K562 (cell line): ENCODE results near the gene ZDHHC8. TPM values are rescaled to one million over a fixed set of nuclear protein-coding genes. Genes with fewer than 3 reads are reported as not detected.

ENCODE experiments used
- CREM ChIP-seq: IDR thresholded peaks from 2 replicates; pipeline ENCODE4 v1.6.1; 2014; ENCODE audit warnings: antibody characterized with exemption, low read depth
- GABPB2 ChIP-seq: fragments of 250-450 bp; sonication (Bioruptor Pico); conservative IDR thresholded peaks from 2 replicates; pipeline ENCODE4 v1.5.1; 2021; ENCODE audit warnings: mild to moderate bottlenecking
- NCOA2 ChIP-seq, 2 experiments: fragments of 450-650 bp; IDR thresholded peaks; 2 replicates each; pipeline ENCODE4 v1.6.1; 2018; ENCODE audit warnings: mild to moderate bottlenecking in 2 of 2, moderate library complexity in 1 of 2; ENCODE audit not compliant: partially characterized antibody in 2 of 2
- RFX5 ChIP-seq: IDR thresholded peaks from 2 replicates; pipeline ENCODE4 v1.6.1; 2011; ENCODE audit warnings: low read depth, mild to moderate bottlenecking, improper control_type of control experiment, low read length
- SMARCB1 ChIP-seq: IDR thresholded peaks from 2 replicates; pipeline ENCODE4 v1.6.1; 2011; ENCODE audit warnings: improper control_type of control experiment, low read depth; ENCODE audit not compliant: insufficient read length
- ZC3H11A ChIP-seq: IDR thresholded peaks from 2 replicates; pipeline ENCODE4 v1.6.1; 2012; ENCODE audit warnings: low read depth, low read length, improper control_type of control experiment
- ZNF134 ChIP-seq: fragments of 250-450 bp; sonication (Bioruptor Pico); conservative IDR thresholded peaks from 2 replicates; pipeline ENCODE4 v1.4.0; 2020
- ZNF274 ChIP-seq: IDR thresholded peaks from 2 replicates; pipeline ENCODE4 v1.6.1; 2011; ENCODE audit warnings: low read depth, mild to moderate bottlenecking, low read length, moderate library complexity, borderline replicate concordance
- ZNF589 ChIP-seq: fragments of 200-800 bp; sonication (Bioruptor generic); IDR thresholded peaks from 2 replicates; pipeline ENCODE4 v1.6.1; 2016; ENCODE audit warnings: low read depth, missing genetic modification characterization, missing compliant biosample characterization
- ZZZ3 ChIP-seq: fragments of 450-650 bp; IDR thresholded peaks from 2 replicates; pipeline ENCODE4 v1.6.1; 2016; ENCODE audit warnings: antibody characterized with exemption, mild to moderate bottlenecking, moderate library complexity
- polyA plus RNA-seq, 8 experiments: library from polyadenylated mRNA; depleted of rRNA in 4 of 8; stranded (reverse) in 5 of 8; unstranded in 3 of 8; fragments of >200 nt; fragmentation: Nextera tagmentation in 2 of 8; fragmentation: Illumina TruSeq in 1 of 8; extraction: Ambion mirVana in 2 of 8; extraction: Trizol in 1 of 8; gene quantifications; 2 replicates each; pipeline versions ENCODE4 v1.2.1 to v1.2.3, GENCODE V29; 2011 to 2014; ENCODE audit warnings: inconsistent platforms in 1 of 8, missing spikeins in 1 of 8
- total RNA-seq, 7 experiments: library from RNA; depleted of rRNA in 6 of 7; stranded (reverse); fragments of >200 nt in 6 of 7; fragmentation: Illumina TruSeq in 2 of 7; extraction: Trizol in 2 of 7; gene quantifications; 2 replicates each; pipeline versions ENCODE4 v1.2.1 to v1.2.3, GENCODE V29; 2011 to 2021; ENCODE audit warnings: low replicate concordance in 1 of 7
- TF ChIP-seq, protein P1 (sequence below): conservative IDR thresholded peaks from 2 replicates; pipeline ENCODE4 v1.6.1; 2011; ENCODE audit warnings: low read depth, mild to moderate bottlenecking, low read length; ENCODE audit not compliant: control insufficient read depth
- TF ChIP-seq, protein P2 (sequence below): fragments of 250-450 bp; sonication (Bioruptor Pico); IDR thresholded peaks from 2 replicates; pipeline ENCODE4 v1.5.0; 2021
- TF ChIP-seq, protein P3 (sequence below): IDR thresholded peaks from 2 replicates; pipeline ENCODE4 v1.6.1; 2011; ENCODE audit not compliant: insufficient read length; ENCODE audit errors: extremely low read depth
- TF ChIP-seq, protein P4 (sequence below): fragments of 250-450 bp; sonication (Bioruptor Pico); IDR thresholded peaks from 2 replicates; pipeline ENCODE4 v1.8.0; 2021; ENCODE audit warnings: moderate library complexity, mild to moderate bottlenecking, inconsistent platforms
- TF ChIP-seq, protein P5 (sequence below): sonication (generic); formaldehyde crosslinking; IDR thresholded peaks from 2 replicates; pipeline ENCODE4 v1.5.0; 2020; ENCODE audit warnings: missing genetic modification reagents
- TF ChIP-seq, protein P6 (sequence below): IDR thresholded peaks from 3 replicates; pipeline ENCODE4 v1.6.1; 2011; ENCODE audit warnings: borderline replicate concordance, mild to moderate bottlenecking; ENCODE audit not compliant: insufficient read length, insufficient read depth
- TF ChIP-seq, protein P7 (sequence below): fragments of 250-450 bp; sonication (Bioruptor Pico); IDR thresholded peaks from 2 replicates; pipeline ENCODE4 v1.5.0; 2022; ENCODE audit warnings: mild to moderate bottlenecking
- TF ChIP-seq, protein P8 (sequence below): sonication (generic); formaldehyde crosslinking; IDR thresholded peaks from 2 replicates; pipeline ENCODE4 v1.8.1; 2022; ENCODE audit warnings: missing genetic modification reagents

Gene ZDHHC8
- total and polyA plus RNA-seq, 9 of the 15 experiments (the other 6 are each of a cell fraction or from before 2014, with no cell fraction given), result 0.04 to 109 (median 16.4) TPM

DNA sequence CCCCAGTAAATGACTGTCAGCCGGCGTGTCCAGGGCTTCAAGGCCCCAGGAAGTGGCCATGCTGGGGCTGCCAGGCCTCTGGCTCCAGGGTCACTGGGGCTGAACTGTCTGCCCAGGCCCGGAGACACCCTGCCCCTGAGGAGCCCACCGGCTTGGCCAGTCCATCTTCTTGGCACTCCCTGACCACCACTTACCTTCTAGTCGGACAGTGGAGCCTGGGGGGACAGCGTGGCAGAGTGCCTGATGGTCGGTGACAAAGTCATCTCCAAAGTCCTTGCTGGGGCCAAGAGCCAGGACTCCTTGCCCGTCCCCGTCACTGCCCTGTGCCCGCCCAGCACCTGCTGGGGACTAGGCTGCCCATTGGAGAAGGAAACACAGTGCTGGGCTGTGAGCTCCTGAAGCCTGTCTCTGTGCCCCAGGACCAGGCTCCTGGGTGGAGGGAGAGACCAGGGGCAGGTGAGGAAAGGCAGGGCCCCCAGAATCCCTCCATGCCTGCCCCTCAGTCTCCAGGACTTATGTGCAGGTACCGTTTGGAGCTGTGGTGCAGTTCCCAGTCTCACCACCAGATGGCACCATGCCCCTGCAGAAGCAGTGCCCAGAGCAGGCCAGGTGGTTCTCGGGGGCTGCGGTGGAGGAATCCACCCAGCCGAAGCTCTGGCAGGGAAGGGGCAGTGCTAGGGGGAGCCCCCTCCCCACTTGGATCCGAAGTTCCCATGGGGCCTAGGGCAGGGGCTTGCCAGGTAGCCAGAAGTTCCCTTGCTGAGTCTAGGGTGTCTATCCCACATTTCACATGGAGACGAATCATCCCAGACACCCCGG lies 25.2 kb downstream of the ZDHHC8 start (continued):
- TF ChIP-seq NCOA2 (IDR thresholded peaks at IDR 0.05; ENCODE audit: partially characterized antibody in 2 of 2) (no peak), ZNF134 (no peak), GABPB2 (CRISPR knock-in tag) (peak; percentile 81; the same call in 1 of the 2 replicates), CREM (0 out of 2 replicates have a peak, but pooled peaks have one; percentile 14), ZC3H11A (peak; percentile 95), RFX5 (0 out of 2 replicates have a peak, but pooled peaks have one; percentile 10), ZNF274 (no peak), ZNF589 (CRISPR knock-in tag) (no peak), ZZZ3 (no peak), SMARCB1 (no peak)
- TF ChIP-seq, protein P1, sequence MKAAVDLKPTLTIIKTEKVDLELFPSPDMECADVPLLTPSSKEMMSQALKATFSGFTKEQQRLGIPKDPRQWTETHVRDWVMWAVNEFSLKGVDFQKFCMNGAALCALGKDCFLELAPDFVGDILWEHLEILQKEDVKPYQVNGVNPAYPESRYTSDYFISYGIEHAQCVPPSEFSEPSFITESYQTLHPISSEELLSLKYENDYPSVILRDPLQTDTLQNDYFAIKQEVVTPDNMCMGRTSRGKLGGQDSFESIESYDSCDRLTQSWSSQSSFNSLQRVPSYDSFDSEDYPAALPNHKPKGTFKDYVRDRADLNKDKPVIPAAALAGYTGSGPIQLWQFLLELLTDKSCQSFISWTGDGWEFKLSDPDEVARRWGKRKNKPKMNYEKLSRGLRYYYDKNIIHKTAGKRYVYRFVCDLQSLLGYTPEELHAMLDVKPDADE, result no peak
- TF ChIP-seq, protein P2, sequence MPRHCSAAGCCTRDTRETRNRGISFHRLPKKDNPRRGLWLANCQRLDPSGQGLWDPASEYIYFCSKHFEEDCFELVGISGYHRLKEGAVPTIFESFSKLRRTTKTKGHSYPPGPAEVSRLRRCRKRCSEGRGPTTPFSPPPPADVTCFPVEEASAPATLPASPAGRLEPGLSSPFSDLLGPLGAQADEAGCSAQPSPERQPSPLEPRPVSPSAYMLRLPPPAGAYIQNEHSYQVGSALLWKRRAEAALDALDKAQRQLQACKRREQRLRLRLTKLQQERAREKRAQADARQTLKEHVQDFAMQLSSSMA (CRISPR knock-in tag), result no peak
- TF ChIP-seq, protein P3, sequence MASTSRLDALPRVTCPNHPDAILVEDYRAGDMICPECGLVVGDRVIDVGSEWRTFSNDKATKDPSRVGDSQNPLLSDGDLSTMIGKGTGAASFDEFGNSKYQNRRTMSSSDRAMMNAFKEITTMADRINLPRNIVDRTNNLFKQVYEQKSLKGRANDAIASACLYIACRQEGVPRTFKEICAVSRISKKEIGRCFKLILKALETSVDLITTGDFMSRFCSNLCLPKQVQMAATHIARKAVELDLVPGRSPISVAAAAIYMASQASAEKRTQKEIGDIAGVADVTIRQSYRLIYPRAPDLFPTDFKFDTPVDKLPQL, result no peak
- TF ChIP-seq, protein P4, sequence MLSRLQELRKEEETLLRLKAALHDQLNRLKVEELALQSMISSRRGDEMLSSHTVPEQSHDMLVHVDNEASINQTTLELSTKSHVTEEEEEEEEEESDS, result no peak
- TF ChIP-seq, protein P5, sequence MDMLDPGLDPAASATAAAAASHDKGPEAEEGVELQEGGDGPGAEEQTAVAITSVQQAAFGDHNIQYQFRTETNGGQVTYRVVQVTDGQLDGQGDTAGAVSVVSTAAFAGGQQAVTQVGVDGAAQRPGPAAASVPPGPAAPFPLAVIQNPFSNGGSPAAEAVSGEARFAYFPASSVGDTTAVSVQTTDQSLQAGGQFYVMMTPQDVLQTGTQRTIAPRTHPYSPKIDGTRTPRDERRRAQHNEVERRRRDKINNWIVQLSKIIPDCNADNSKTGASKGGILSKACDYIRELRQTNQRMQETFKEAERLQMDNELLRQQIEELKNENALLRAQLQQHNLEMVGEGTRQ (CRISPR knock-in tag), result no peak; the same call in 1 of the 2 replicates
- TF ChIP-seq, protein P6, sequence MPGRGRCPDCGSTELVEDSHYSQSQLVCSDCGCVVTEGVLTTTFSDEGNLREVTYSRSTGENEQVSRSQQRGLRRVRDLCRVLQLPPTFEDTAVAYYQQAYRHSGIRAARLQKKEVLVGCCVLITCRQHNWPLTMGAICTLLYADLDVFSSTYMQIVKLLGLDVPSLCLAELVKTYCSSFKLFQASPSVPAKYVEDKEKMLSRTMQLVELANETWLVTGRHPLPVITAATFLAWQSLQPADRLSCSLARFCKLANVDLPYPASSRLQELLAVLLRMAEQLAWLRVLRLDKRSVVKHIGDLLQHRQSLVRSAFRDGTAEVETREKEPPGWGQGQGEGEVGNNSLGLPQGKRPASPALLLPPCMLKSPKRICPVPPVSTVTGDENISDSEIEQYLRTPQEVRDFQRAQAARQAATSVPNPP, result no peak
- TF ChIP-seq, protein P7, sequence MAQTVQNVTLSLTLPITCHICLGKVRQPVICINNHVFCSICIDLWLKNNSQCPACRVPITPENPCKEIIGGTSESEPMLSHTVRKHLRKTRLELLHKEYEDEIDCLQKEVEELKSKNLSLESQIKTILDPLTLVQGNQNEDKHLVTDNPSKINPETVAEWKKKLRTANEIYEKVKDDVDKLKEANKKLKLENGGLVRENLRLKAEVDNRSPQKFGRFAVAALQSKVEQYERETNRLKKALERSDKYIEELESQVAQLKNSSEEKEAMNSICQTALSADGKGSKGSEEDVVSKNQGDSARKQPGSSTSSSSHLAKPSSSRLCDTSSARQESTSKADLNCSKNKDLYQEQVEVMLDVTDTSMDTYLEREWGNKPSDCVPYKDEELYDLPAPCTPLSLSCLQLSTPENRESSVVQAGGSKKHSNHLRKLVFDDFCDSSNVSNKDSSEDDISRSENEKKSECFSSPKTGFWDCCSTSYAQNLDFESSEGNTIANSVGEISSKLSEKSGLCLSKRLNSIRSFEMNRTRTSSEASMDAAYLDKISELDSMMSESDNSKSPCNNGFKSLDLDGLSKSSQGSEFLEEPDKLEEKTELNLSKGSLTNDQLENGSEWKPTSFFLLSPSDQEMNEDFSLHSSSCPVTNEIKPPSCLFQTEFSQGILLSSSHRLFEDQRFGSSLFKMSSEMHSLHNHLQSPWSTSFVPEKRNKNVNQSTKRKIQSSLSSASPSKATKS, result 0 out of 2 replicates have a peak, but pooled peaks have one; percentile 69
- TF ChIP-seq, protein P8, sequence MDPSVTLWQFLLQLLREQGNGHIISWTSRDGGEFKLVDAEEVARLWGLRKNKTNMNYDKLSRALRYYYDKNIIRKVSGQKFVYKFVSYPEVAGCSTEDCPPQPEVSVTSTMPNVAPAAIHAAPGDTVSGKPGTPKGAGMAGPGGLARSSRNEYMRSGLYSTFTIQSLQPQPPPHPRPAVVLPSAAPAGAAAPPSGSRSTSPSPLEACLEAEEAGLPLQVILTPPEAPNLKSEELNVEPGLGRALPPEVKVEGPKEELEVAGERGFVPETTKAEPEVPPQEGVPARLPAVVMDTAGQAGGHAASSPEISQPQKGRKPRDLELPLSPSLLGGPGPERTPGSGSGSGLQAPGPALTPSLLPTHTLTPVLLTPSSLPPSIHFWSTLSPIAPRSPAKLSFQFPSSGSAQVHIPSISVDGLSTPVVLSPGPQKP (CRISPR knock-in tag), result no peak; the same call in 1 of the 2 replicates
